PFSK-1 (cell line): Measurements from ENCODE around the gene EFHD2.

Experiments used
- FOXP2 ChIP-seq: optimal IDR thresholded peaks from 2 replicates; pipeline ENCODE3; 2011; ENCODE audit warnings: borderline replicate concordance, control low read depth, inconsistent platforms; ENCODE audit not compliant: insufficient read depth; ENCODE audit errors: extremely low read length, extremely low read depth
- POLR2AphosphoS5 ChIP-seq: IDR thresholded peaks from 2 replicates; pipeline ENCODE4 v1.6.1; 2012; ENCODE audit warnings: low read depth, mild to moderate bottlenecking, control low read depth, low read length, moderate library complexity
- REST ChIP-seq, 2 experiments: IDR thresholded peaks; 2 replicates each; pipeline versions ENCODE4 v1.6.1 to v1.8.0; 2011 to 2012; ENCODE audit warnings: low read depth in 2 of 2, low read length in 2 of 2, control low read depth in 1 of 2, inconsistent platforms in 1 of 2, mild to moderate bottlenecking in 1 of 2, moderate library complexity in 1 of 2; ENCODE audit not compliant: insufficient read depth in 1 of 2
- SIN3A ChIP-seq: IDR thresholded peaks from 2 replicates; pipeline ENCODE4 v1.6.1; 2012; ENCODE audit warnings: mild to moderate bottlenecking, low read length, moderate library complexity, borderline replicate concordance; ENCODE audit not compliant: insufficient read depth
- TAF1 ChIP-seq: IDR thresholded peaks from 2 replicates; pipeline ENCODE4 v1.6.1; 2012; ENCODE audit warnings: low read length, control low read depth, borderline replicate concordance; ENCODE audit not compliant: insufficient read depth

EFHD2 gene

DNA sequence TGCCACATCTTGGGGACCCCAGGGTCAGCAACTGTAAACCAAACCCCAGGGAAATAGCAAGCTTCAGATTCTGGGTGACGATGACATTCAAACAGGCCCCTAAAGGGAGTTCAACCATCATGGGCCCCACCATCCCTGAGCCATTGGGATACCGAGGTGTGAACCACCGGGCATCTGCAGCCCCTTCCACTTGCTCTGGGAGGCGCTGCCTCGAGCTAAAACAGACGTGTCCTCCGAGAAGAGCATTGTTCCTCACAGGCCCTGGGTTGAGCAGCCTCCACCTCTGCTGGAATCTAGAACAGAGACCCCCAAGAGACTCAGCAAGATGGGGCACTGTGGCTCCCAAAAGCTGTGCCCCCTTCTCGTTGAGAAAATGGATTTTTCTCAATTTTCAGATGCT, 19.0 kb upstream of the EFHD2 start:
- TF ChIP-seq REST (IDR thresholded peaks at IDR 0.05; ENCODE audit: insufficient read depth in 1 of 2, low read depth in 2 of 2, low read length in 2 of 2) (no peak), SIN3A (no peak), TAF1 (no peak), POLR2AphosphoS5 (no peak), FOXP2 (no peak)

DNA sequence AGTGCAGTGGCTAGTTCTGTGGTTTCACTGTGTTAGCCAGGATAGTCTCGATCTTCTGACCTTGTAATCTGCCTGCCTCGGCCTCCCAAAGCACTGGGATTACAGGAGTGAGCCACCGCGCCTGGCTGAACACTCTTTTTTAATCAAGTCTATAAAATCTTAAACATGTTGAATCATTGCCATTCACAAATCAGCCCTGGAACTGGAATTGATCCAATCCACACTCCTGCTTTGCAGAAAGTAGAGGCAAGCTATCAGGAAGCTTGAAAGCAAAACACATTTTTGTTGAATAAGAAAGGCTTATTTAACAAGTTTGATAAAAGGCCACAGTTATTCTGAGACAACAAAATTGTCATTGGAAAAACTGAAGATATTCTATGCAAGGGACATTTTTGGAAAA, 18.3 kb upstream of the EFHD2 start:
- TF ChIP-seq POLR2AphosphoS5 = no peak
- no peak for TF ChIP-seq FOXP2
- TF ChIP-seq TAF1 = no peak
- TF ChIP-seq REST (IDR thresholded peaks at IDR 0.05; ENCODE audit: insufficient read depth in 1 of 2, low read depth in 2 of 2, low read length in 2 of 2) = no peak
- TF ChIP-seq SIN3A = no peak

DNA sequence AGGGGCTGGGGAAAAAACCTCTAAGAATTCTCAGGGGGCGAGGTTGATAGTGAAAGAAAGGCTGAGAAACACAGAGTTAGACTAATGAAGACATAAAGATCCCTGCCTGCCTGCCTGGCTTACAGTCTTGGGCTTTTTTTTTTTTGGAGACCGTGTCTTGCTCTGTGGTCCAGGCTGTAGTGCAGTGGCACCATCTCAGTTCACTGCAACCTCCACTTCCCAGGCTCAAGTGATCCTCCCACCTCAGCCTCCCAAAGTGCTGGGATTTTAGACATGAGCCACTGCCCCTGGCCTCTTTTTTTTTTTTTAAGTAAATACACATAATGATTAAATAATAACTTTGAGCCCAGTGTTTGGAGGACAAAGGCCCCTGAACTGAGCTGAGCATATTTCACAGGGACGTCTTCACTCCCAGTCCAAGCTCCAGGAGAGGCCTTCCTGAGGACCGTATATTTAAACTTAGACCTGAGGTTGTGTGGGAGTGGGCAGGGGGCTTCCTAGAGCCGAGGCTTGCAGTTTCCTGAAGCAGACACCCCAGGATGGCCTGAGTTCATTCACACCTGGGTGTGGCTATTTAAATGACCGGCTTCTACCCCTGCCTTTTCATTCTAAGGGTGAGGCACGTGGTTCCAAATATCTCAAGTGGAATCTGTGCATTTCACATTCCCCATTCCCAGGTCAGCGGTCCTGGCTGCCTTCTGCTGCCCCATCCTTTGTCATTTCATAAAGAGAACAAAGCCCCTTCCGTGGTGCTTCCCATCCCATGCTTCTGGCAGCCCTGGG, 16.0 kb upstream of the EFHD2 start:
- TF ChIP-seq REST (IDR thresholded peaks at IDR 0.05; ENCODE audit: insufficient read depth in 1 of 2, low read depth in 2 of 2, low read length in 2 of 2) (no peak), POLR2AphosphoS5 (no peak), FOXP2 (no peak), SIN3A (no peak)

DNA sequence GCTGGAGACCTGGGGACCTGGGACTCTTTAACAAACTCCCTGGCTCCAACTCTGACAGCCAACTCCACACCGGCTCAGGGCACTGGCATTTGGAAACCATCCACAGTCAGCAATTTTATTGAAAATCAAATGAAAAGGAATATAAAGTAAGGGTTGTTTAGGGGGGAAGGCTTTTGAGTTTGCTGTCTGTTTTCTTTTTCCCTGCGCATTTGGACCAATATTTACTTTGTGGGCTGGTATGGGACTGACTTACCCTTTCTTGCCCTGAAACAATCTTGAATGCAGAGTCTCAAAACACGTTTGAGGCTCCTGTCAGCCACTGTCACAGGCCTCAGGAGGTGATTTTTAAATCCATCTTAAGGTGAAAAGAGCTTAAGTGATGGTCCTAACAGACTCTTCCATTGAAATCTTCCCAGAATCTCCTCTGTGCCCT, 15.4 kb upstream of the EFHD2 start:
- TF ChIP-seq FOXP2 (no peak), POLR2AphosphoS5 (no peak), SIN3A (no peak)

DNA sequence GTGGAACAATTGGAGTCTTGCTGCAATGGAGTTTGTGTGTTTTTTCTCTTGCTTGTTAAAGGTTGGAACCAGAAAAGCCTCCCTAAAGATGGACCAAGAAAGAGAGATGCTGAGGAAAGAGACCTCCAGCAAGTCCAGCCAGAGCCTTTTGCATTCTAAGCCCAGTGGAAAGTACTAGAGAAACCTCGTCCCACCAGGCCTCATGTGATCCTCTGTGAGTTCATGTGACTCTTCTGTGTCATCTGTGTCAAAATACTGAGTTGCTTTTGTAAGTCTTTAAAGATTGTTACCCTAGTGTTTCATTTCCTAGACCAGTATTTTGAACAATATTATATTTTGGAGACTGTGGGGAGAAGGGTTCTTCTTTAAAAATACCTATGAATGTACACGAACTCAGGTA, 12.5 kb upstream of the EFHD2 start:
- TF ChIP-seq TAF1 (no peak), REST (IDR thresholded peaks at IDR 0.05; ENCODE audit: insufficient read depth in 1 of 2, low read depth in 2 of 2, low read length in 2 of 2) (no peak)
